HG02610 (cell line): ENCODE data around the gene ALMS1.
"Not testable (repeated sequence)": the region's sequence is repeated elsewhere in the genome, so short reads cannot be mapped to it uniquely, and the experiment has no call there.

ENCODE experiments used
- ATAC-seq: cut with Tn5 transposase; IDR thresholded peaks from one replicate; pipeline ENCODE4 v1.9.1; 2021; ENCODE audit warnings: mild to moderate bottlenecking, moderate library complexity; ENCODE audit not compliant: unreplicated experiment

The ALMS1 gene

DNA sequence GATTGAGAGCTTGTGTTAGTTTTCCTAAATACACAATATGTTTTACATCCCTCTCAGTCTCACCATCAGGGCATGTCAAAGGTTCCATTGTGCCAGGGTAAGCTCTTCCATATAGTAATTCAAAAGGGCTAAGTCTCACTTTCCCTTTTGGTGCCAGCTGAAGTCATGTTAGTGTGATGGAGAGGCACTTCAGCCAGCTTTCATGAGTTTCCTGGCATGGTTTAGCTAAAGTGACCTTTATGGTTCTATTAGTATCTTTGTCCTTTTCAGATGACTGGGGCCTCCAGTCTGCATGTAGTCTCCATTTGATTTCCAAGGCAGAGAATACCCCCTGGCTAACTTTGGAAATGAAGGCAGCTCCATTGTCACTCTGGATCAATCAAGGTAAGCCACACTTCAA is 229.4 kb downstream of the ALMS1 start:
- ATAC-seq, result no peak

DNA sequence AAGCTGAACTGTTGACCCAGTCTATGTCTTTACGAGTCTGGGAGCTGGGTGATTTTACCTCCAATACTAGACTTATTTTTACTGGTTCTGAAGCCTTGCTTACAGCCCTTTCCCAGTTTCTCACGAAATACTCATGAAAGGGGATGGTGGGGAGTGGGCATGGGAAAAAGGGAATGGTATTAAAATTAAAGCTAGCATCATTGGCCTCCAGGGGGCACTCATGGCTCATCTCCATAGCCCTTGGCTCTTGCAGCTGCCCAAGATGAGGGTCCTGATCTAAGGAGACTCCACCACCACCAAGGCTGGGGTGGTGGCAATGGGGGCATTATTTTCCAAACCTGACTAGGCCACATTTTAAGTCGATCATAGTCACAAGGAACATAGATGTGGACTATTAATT is 234.3 kb downstream of the ALMS1 start:
- ATAC-seq, result not testable (repeated sequence)

DNA sequence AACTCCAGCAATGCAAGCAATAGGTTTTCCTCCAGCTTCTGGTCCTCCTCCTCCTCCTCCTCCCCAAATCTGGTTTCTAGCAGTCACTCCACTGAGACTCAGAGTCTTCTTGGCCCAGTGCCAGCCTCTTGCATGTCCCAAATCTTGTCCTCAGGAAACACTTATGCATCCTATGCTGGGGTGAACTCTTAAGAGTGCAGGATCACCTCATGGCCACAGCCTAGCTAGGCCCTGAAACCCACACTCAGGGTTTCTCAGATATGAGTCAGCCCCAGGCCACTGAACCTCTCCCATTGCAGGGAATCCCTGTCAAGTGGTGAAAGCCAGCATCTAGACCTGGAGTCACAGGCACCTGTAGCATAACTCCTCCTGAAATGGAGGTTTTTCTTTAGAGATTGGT is 238.4 kb downstream of the ALMS1 start:
- peak; percentile 68 for ATAC-seq

DNA sequence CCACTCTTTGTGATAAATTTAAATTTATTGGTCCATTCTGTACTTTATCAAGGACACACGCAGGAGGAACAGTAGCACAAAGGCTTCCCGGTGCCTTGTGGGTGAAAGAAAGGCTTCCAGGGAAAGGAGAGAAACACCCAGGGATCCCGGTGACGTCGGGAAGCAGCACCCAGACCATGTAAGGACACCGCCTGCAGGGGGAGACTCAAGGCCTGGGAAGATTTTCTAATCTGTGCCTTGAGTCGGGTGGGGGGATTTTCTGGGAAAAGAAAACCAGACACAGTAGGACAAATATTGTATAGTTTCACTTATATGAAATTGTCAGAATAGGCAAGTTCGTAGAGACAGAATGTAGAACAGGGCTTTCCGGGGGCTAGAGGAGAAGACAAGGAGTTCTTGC is 239.0 kb downstream of the ALMS1 start:
- not testable (repeated sequence) for ATAC-seq

DNA sequence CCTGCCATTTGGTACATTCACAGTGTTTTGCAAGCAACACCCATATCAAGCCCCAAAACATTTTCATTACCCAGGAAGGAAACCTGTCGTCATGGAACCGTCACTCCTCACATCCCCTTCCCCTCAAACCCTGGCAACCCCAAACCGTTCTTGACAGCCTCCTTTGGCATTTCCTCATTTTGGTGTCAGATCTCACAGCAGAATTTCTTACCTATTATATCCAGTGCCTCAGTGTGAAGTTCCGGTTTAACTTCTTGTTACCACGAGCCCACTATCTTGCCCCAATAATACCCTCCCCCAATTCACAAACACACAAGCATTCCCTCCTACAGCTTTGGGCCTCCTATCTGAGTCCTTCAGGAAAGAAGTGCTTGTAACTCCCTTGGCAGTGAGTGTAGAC is 240.6 kb downstream of the ALMS1 start:
- not testable (repeated sequence) for ATAC-seq

DNA sequence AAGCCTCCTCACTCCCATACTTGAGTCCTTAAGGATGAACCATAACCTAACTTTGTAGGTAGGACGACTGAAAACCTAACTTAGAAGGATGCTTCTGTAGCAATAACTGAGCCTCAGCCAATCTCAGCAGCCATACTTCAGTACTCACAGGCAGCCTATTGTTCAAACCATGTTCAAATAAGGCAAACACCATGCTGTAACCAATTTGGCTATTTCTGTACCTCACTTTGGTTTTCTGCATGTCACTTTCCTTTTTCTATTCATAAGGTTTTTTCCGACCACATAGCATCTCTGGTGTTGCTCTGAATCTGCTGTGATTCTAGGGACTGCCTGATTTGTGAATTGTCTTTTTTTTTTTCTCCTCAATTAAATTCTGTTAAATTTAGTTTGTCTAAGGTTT is 242.9 kb downstream of the ALMS1 start:
- ATAC-seq, result peak; percentile 69

DNA sequence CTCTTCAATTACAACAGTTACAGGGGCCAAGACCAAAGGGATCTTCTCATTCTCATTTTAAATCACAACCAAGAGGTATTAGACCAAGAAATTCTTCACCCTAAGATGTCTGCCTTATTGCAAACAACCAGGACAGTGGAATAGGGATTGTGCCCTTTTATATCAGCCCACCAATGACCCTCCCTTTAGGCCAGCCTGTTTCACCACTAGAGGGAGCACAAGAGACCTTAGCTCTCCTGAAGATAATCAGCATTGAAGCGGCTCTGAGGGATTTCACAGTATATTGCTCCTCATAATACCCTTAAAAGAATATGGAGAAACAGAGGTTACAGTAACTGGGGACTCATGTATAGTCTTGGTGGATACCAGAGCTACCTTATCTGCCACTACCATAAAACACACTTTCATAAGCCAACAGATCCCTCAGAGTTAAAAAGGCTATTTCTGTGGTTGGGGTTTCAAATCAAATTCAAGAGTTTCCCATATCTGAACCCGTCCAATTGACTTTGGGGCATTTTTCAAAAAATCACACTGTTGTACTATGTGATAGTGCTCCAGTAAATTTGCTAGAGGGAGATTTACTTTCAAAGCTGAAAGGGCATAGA is 245.1 kb downstream of the ALMS1 start:
- peak; percentile 56 for ATAC-seq

DNA sequence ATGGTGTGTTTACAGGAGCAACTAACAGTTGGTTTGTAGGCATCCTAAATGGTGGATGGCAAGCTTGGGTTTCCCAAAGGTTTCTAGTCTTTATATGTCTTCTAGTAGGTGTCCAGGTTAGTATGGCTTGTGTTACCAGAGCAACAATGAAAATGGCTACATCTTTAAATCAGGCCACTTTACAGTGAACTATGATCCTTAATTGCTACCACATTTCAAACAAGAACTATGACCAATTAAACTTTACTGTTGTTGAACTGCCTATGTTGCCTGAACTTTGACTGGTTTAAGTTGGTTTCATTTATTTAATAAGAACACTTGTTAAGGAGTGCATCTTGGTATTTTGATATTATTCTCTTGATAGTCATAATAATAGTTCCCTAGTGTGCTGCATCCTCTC is 251.3 kb downstream of the ALMS1 start:
- not testable (repeated sequence) for ATAC-seq

DNA sequence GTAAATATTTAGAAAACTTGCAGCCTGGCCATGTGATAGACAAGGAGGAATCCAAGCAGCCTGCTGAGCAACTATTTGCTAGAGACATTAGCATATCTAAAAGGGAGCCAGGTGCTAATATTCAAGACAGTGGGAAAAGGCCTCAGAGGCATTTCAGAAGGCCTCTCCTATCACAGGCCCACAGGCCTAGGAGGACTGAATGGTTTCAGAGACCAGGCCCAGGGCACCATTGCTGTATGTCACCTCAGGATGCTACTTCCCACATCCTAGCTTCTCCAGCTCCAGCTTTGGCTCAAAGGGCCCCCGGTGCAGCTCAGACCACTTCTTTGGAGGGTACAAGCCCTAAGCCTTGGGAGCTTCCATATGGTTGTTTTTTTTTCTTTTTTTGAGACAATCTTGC is 252.8 kb downstream of the ALMS1 start:
- ATAC-seq, result no peak

DNA sequence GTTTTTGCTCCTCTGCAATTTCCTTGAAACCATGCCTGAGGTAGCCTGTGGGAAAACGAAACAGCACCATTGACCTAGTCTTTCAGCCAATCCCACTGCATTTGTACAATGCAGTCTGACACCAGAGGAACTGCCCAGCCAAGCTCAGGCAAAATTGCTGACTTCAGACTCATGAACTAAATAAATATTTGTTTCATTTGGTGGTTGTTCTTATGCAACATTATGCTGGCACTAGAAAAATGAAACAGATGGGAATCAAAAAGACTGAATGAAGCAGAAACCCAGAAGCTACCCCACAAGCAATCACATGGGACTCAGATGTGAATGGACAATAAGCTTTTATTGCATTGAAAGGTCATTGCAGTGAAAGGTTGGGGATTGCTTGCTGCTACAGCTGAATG is 254.9 kb downstream of the ALMS1 start:
- no peak for ATAC-seq

DNA sequence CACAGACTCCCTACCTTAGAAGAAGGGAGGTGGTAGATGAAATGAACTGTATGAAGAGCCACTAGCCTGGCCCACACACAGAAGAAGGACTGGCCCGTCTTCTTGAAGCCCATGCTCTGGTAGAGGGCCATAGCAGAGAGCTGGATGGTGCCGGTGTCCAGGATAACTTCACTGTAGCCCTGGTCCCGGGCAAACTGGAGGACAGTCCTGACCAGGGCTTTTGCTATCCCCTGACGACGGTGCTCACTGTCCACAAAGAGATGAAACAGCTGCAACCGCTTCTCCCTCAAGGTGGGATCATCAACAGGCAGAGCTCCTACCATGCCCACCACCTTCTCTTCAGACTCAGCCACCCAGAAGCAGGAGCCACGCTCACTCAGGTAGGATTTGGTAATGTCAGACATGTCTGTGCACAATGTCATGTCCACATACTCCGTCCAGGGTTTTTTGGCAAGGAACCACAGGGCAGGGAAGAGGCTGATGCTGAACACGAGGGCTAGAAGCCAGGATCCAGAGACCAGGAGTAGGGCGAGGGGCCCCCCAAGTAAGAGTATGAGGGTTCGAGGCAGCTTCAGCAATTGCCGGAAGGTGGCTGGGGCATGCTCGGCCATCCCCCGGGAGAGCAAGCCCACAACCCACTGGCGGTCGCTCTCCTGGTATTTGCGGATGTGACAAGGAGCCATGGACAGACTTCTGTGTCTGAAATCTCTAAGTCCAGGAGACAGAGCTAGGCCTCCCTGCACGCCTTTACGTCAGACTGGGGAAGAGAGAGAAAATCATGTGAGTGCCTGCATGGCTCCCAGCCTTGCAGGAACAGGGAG is 255.5 kb downstream of the ALMS1 start:
- no peak for ATAC-seq

DNA sequence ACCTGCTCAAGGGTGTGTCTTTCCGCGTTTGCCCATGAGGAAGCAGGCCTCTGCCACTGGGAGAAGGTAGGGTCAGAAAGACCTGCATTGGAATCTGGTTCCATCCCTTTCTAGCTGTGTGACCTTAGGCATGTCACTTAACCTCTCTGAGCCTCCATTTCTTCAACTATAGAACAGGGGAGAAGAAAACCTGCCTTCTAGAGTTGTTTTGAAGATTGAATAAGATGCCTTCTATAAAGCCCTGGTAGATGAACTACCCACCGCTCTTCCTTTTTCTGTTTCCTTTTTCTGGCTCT is 256.1 kb downstream of the ALMS1 start:
- ATAC-seq, result no peak

DNA sequence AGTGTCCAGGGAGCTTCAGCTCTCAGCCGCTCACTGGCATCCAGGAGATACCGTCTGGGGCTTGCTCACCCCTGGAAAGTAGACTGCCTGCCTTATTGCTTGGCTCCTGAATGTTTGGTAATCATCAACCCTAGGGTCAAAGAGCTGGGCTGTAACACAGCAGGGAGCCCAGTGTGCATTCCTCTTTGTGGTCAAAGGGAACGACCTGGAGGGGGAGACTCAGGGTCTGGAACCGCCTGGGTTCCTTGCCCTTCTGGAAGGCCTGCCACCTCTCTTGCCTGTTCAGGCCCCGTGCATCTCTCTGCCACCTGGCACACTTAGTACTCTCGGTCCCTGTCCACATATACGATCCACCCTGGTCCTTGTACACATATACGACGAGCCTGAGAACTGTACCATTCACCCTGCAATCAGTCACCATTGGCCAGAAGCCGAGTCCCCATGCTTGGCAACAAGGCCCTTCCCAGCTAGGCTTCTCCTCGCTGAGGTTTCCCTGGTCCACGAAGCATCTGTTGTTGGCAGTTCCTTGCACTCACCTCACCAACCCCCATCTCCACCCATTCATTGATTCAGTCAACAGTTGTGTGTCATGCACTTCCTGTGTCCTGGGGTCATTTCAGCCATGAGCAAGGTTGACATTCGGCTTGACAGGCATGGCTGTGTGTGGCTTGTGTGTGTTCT is 256.8 kb downstream of the ALMS1 start, which contains the start of gene NAT8:
NAT8 (minus strand) TSS at position 85 of the 681 bp plus-strand sequence. CDS start 794 bp downstream, outside the sequence.
- no peak for ATAC-seq

DNA sequence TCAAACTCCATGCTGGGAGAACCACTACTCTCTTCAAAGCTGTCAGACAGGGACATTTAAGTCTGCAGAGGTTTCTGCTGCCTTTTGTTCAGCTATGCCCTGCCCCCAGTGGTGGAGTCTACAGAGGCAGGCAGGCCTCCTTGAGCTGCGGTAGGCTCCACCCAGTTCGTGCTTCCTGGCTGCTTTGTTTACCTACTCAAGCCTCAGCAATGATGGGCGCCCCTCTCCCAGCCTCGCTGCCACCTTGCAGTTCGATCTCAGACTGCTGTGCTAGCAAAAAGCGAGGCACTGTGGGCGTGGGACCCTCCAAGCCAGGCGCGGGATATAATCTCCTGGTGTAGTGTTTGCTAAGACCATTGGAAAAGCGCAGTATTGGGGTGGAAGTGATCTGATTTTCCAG is 262.1 kb downstream of the ALMS1 start:
- ATAC-seq, result not testable (repeated sequence)

DNA sequence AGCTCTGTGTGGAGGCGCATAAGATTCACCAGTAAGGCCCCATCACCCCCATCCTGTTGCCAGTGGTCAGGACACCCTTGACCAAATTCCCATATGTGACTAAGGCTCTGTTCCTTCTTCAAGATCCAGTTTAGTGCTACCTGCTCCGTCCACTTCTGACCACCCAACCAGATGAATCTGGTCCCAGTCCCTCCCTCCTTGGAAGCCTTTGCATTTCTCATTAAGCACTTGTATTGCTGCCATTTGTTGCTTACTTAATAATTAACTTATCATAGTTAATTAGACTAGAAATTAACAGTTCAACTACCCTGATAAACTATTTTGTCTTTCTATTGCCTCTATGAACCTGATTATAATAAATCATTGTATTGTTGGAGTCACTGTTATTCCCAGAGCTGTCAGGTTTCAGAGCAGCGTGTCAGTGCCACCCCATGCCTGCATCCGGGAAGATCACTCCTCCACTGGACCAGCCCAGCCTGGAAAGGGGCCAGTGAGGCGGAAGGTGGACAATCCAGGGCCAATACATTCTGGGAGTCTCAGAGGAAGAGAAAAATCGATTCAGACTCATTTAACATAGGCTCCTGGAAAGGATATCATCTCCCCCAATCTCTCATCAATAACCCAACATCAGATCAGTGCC is 266.1 kb downstream of the ALMS1 start:
- no peak for ATAC-seq

DNA sequence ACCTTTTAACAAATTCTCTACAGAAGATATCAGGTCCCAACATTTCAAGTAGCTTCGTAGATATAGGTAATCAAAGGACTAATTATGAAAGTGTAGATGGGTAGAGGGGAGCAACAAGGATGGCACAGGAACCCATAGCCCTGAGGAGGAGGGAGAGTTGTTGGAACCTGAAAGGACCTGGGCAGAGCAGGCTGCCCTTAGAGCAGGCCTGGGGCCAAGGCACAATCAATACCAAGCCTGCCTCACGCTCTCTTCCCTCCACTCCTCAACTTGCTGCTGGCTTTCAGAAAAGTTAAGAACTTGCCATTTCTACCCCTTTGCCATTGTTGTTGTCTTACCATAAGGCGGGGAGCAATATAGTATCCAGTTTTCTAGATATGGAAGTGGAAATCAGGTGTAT is 266.7 kb downstream of the ALMS1 start:
- ATAC-seq, result no peak

DNA sequence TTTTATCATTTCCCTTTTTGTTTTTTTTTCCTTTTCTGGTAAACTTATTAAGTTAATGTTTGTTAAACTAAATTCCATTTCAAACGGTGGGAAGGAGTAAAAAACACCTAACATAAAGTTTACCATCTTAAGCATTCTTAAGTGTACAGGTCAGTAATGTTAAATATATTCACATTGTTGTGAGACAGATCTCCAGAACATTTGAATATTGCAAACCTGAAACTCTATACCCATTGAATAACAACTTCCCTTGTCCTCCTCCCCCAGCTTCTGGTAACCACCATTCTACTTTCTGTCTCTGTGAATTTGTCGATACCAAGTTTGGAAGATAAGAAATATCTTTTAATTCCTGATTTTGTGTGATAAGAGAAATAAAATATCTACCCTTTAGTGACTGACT is 268.5 kb downstream of the ALMS1 start:
- ATAC-seq, result no peak
